COR-L47 (cell line): ENCODE measurements around the gene TNS2.
"Not testable (repeated sequence)": the region's sequence is repeated elsewhere in the genome, so short reads cannot be mapped to it uniquely, and the experiment has no call there.

Experiments used
- DNase-seq: peaks from one replicate; lab custom pipeline; 2025; lab: John Stamatoyannopoulos, UW

The TNS2 gene

GRCh38 chr12:53069621-53070410 lies 20.0 kb downstream of the TNS2 start:
- no peak for DNase-seq

- DNase-seq = no peak
Observed at GRCh38 chr12:53070877-53071492, 21.1 kb downstream of the TNS2 start.

- peak; percentile 61 for DNase-seq
Observed at GRCh38 chr12:53071591-53072551, 22.0 kb downstream of the TNS2 start.

GRCh38 chr12:53073881-53074280 lies 24.0 kb downstream of the TNS2 start:
- no peak for DNase-seq

GRCh38 chr12:53074283-53074998 lies 24.6 kb downstream of the TNS2 start:
- DNase-seq = no peak

GRCh38 chr12:53074999-53075370 lies 25.1 kb downstream of the TNS2 start:
- DNase-seq = no peak

GRCh38 chr12:53076461-53076860 lies 26.6 kb downstream of the TNS2 start:
- DNase-seq = no peak

- no peak for DNase-seq
Observed at GRCh38 chr12:53077030-53077429, 27.2 kb downstream of the TNS2 start.

- DNase-seq = peak; percentile 58
Observed at GRCh38 chr12:53078425-53079225, 28.8 kb downstream of the TNS2 start.

GRCh38 chr12:53079226-53080117 lies 29.6 kb downstream of the TNS2 start, which contains the start of gene SPRYD3:
TSS of gene SPRYD3 (minus strand) at chr12:53079390. CDS start at chr12:53079333, 57 bp downstream.
- peak; percentile 95 for DNase-seq

GRCh38 chr12:53082637-53083175 lies 32.8 kb downstream of the TNS2 start:
- DNase-seq = no peak

- no peak for DNase-seq
Observed at GRCh38 chr12:53086361-53086760, 36.5 kb downstream of the TNS2 start.

- no peak for DNase-seq
Observed at GRCh38 chr12:53090105-53090504, 40.2 kb downstream of the TNS2 start.

- DNase-seq = no peak
Observed at GRCh38 chr12:53090554-53090953, 40.7 kb downstream of the TNS2 start.

GRCh38 chr12:53091756-53092155 lies 41.9 kb downstream of the TNS2 start:
- DNase-seq = no peak

- DNase-seq = no peak
Observed at GRCh38 chr12:53093777-53094393, 44.0 kb downstream of the TNS2 start.

- DNase-seq = no peak
Observed at GRCh38 chr12:53094394-53094787, 44.5 kb downstream of the TNS2 start.

GRCh38 chr12:53094796-53095595 lies 45.1 kb downstream of the TNS2 start:
- not testable (repeated sequence) for DNase-seq
